B cell (primary cell): ENCODE results near the gene ST7L. TPM values are rescaled to one million over a fixed set of nuclear protein-coding genes. Genes with fewer than 3 reads are reported as not detected.

Experiments
- ATAC-seq: fragments of 200-7000 bp; cut with Tn5 transposase; one replicate; pipeline ENCODE4 v1.10.0; 2021; ENCODE audit warnings: low read depth, mild to moderate bottlenecking, moderate number of reproducible peaks, moderate library complexity
- CTCF ChIA-PET: fragments of 350-600 bp; sonication (Branson Sonifier 250); formaldehyde crosslinking; loops from one replicate; lab custom pipeline; 2021; ENCODE audit warnings: antibody characterized with exemption, inconsistent platforms; lab: Charles Lee
- POLR2A ChIA-PET: fragments of 350-600 bp; sonication (Branson Sonifier 250); formaldehyde crosslinking; loops from one replicate; lab custom pipeline; 2021; ENCODE audit warnings: antibody characterized with exemption; lab: Charles Lee
- DNase-seq: peaks from one replicate; pipeline ENCODE4 v3.0.0; 2013
- H2AFZ ChIP-seq: 2 replicates; pipeline ENCODE4 v1.6.1; 2012; ENCODE audit warnings: mild to moderate bottlenecking, low read depth, low read length; ENCODE audit not compliant: insufficient read depth, poor library complexity, severe bottlenecking
- H3K27ac ChIP-seq, 2 donors: 1 replicate in 1 of 2; 2 replicates in 1 of 2; pipeline ENCODE4 v1.5.1; 2012 to 2013; ENCODE audit warnings: low read length in 2 of 2, mild to moderate bottlenecking in 2 of 2, moderate library complexity in 1 of 2
- H3K27me3 ChIP-seq, 4 experiments: fragments of 200-600 bp in 1 of 4; sonication (generic) in 1 of 4; replicated peaks in 1 of 4; 1 replicate in 2 of 4; 2 replicates in 2 of 4; pipeline versions ENCODE4 v1.6.1 to v1.7.0; 2013 to 2016; ENCODE audit warnings: low read length in 3 of 4, mild to moderate bottlenecking in 2 of 4, mixed read lengths in 1 of 4, moderate library complexity in 1 of 4; ENCODE audit not compliant: insufficient read depth in 4 of 4, control insufficient read depth in 3 of 4; ENCODE audit errors: control extremely low read depth in 1 of 4
- H3K36me3 ChIP-seq, 2 experiments: replicated peaks in 1 of 2; 1 replicate in 1 of 2; 2 replicates in 1 of 2; pipeline versions ENCODE4 v1.6.1 to v1.7.1; 2013; ENCODE audit warnings: low read length in 1 of 2; ENCODE audit not compliant: insufficient read depth in 2 of 2, control insufficient read depth in 1 of 2; ENCODE audit errors: control extremely low read depth in 1 of 2, extremely low read depth in 1 of 2
- H3K4me1 ChIP-seq, 2 donors: fragments of 200-600 bp in 1 of 2; sonication (generic) in 1 of 2; 1 replicate in 1 of 2; 2 replicates in 1 of 2; pipeline versions ENCODE4 v1.5.1 to v1.6.1; 2013 to 2017; ENCODE audit warnings: low read length in 2 of 2; ENCODE audit not compliant: control insufficient read depth in 2 of 2, insufficient read depth in 2 of 2
- H3K4me2 ChIP-seq: replicated peaks from 2 replicates; pipeline ENCODE3; 2012; ENCODE audit warnings: mild to moderate bottlenecking, low read depth, low read length; ENCODE audit not compliant: poor library complexity, severe bottlenecking
- H3K4me3 ChIP-seq, 5 experiments: fragments of 200-600 bp in 1 of 5; sonication (generic) in 1 of 5; 1 replicate in 3 of 5; 2 replicates in 2 of 5; pipeline versions ENCODE4 v1.5.1 to v1.7.0; 2011 to 2016; ENCODE audit warnings: low read length in 4 of 5, mild to moderate bottlenecking in 4 of 5, low read depth in 2 of 5, control low read depth in 1 of 5, moderate library complexity in 1 of 5; ENCODE audit not compliant: insufficient read depth in 1 of 5; ENCODE audit errors: control extremely low read depth in 1 of 5, extremely low read depth in 1 of 5
- H3K79me2 ChIP-seq: fragments of 200-600 bp; sonication (generic); one replicate; pipeline ENCODE4 v1.6.0; 2016; ENCODE audit warnings: low read length; ENCODE audit not compliant: control insufficient read depth, insufficient read depth
- H3K9ac ChIP-seq: fragments of 200-600 bp; sonication (generic); 2 replicates; pipeline ENCODE4 v1.6.1; 2017; ENCODE audit warnings: mild to moderate bottlenecking, low read length, moderate library complexity
- H3K9me3 ChIP-seq, 3 donors: one replicate each; pipeline versions ENCODE4 v1.6.1 to v1.7.1; 2013; ENCODE audit warnings: low read length in 2 of 3; ENCODE audit not compliant: control insufficient read depth in 2 of 3, insufficient read depth in 1 of 3; ENCODE audit errors: control extremely low read depth in 1 of 3
- H4K20me1 ChIP-seq: 2 replicates; pipeline ENCODE4 v1.6.0; 2012; ENCODE audit warnings: mild to moderate bottlenecking, low read length; ENCODE audit not compliant: insufficient read depth, control insufficient read depth, poor library complexity, severe bottlenecking
- H3K27ac Mint-ChIP-seq: one replicate; pipeline ENCODE4 v1.8.0; 2021; ENCODE audit warnings: mixed read lengths
- H3K27me3 Mint-ChIP-seq: one replicate; pipeline ENCODE4 v1.8.0; 2021; ENCODE audit warnings: mixed read lengths
- H3K4me1 Mint-ChIP-seq: one replicate; pipeline ENCODE4 v1.8.0; 2021; ENCODE audit warnings: mixed read lengths
- H3K4me3 Mint-ChIP-seq: one replicate; pipeline ENCODE4 v1.8.0; 2021; ENCODE audit warnings: mixed read lengths
- H3K9me3 Mint-ChIP-seq: one replicate; pipeline ENCODE4 v1.8.0; 2022; ENCODE audit warnings: mixed read lengths; ENCODE audit not compliant: insufficient read depth
- EZH2 ChIP-seq: IDR thresholded peaks from 2 replicates; pipeline ENCODE4 v1.6.1; 2012; ENCODE audit warnings: borderline replicate concordance, low read depth, mild to moderate bottlenecking, moderate library complexity, low read length; ENCODE audit not compliant: insufficient read depth, poor library complexity, severe bottlenecking
- WGBS: methylation state at CpG from one replicate; pipeline ENCODE4 v1.1.5; 2013; ENCODE audit warnings: missing lambda C conversion rate; ENCODE audit not compliant: insufficient coverage; 5-methylcytosine and 5-hydroxymethylcytosine counted together
- intact Hi-C: fragments of 100-400 bp; cut with micrococcal nuclease; formaldehyde crosslinking; loops from one replicate; pipeline ENCODE4 v1.10.0; 2022
- polyA plus RNA-seq: library from polyadenylated mRNA; depleted of rRNA; stranded (reverse); fragments of >200 nt; gene quantifications from 2 replicates; pipeline ENCODE4 v1.2.3, GENCODE V29; 2012
- total RNA-seq, 2 donors: library from RNA; stranded (reverse); fragments of 120-200 nt in 1 of 2; gene quantifications; 1 replicate in 1 of 2; 2 replicates in 1 of 2; pipeline versions ENCODE4 v1.2.3 to v1.2.4, GENCODE V29; 2013 to 2022
- TF ChIP-seq, protein P1 (sequence below): fragments of 200-600 bp; IDR thresholded peaks from one replicate; pipeline ENCODE4 v1.8.0; 2022; ENCODE audit warnings: antibody characterized with exemption, mild to moderate bottlenecking

ST7L gene
- total and polyA plus RNA-seq, 2 donors (not counting 1 experiment from before 2014, with no cell fraction given) = 13.1 to 16.4 TPM

GRCh38 chr1:112515311-112516009 lies 103.5 kb downstream of the ST7L start:
- no peak overlapping the region for H2AFZ ChIP-seq
- H3K36me3 ChIP-seq = no peaks in the 10 kb centered on the region
- Mint-ChIP-seq H3K4me3 (no peak overlapping the region), H3K4me1 (no peaks in the 10 kb centered on the region), H3K27ac (no peak overlapping the region), H3K27me3 (no peaks in the 10 kb centered on the region), H3K9me3 (no peaks in the 10 kb centered on the region)
- no peak overlapping the region for H3K27ac ChIP-seq
- no peaks in the 10 kb centered on the region for H4K20me1 ChIP-seq
- peaks cover 0 to 4% (median 0%) of the 10 kb centered on the region in 4 experiments for H3K27me3 ChIP-seq
- no peak overlapping the region for H3K9ac ChIP-seq
- DNase-seq (no peak), ATAC-seq (no peak)
- ChIA-PET CTCF (interaction anchor here (1.9 kb wide), 1 partner anchor 13 kb away, joined by 7 read pairs; no protein-coding TSS in a partner anchor), POLR2A (no interaction called here)
- no peak overlapping the region for H3K4me2 ChIP-seq
- no peak overlapping the region for H3K4me3 ChIP-seq
- H3K79me2 ChIP-seq = no peaks in the 10 kb centered on the region
- intact Hi-C loops = no loop called here
- no peaks in the 10 kb centered on the region for H3K9me3 ChIP-seq
- TF ChIP-seq, protein P1, sequence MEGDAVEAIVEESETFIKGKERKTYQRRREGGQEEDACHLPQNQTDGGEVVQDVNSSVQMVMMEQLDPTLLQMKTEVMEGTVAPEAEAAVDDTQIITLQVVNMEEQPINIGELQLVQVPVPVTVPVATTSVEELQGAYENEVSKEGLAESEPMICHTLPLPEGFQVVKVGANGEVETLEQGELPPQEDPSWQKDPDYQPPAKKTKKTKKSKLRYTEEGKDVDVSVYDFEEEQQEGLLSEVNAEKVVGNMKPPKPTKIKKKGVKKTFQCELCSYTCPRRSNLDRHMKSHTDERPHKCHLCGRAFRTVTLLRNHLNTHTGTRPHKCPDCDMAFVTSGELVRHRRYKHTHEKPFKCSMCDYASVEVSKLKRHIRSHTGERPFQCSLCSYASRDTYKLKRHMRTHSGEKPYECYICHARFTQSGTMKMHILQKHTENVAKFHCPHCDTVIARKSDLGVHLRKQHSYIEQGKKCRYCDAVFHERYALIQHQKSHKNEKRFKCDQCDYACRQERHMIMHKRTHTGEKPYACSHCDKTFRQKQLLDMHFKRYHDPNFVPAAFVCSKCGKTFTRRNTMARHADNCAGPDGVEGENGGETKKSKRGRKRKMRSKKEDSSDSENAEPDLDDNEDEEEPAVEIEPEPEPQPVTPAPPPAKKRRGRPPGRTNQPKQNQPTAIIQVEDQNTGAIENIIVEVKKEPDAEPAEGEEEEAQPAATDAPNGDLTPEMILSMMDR = no peak
- TF ChIP-seq EZH2 = no peak
- H3K4me1 ChIP-seq = no peaks in the 10 kb centered on the region
- WGBS = 78% methylated on average over 1 of the region's 2 CpGs

GRCh38 chr1:112514901-112515300 lies 104.0 kb downstream of the ST7L start:
- Histone ChIP-seq H3K9ac (no peak overlapping the region), H3K27me3 (peaks cover 0 to 9% (median 2%) of the 10 kb centered on the region in 4 experiments), H3K4me1 (no peaks in the 10 kb centered on the region), H3K4me2 (no peak overlapping the region), H3K36me3 (no peaks in the 10 kb centered on the region), H3K4me3 (no peak overlapping the region), H3K79me2 (no peaks in the 10 kb centered on the region), H4K20me1 (no peaks in the 10 kb centered on the region), H3K27ac (no peak overlapping the region), H3K9me3 (no peaks in the 10 kb centered on the region), H2AFZ (no peak overlapping the region)
- POLR2A ChIA-PET = no interaction called here
- no peak for TF ChIP-seq EZH2
- TF ChIP-seq, protein P1 = no peak
- Mint-ChIP-seq H3K27ac (no peak overlapping the region), H3K4me3 (no peak overlapping the region), H3K4me1 (no peaks in the 10 kb centered on the region), H3K27me3 (no peaks in the 10 kb centered on the region), H3K9me3 (no peaks in the 10 kb centered on the region)
- DNase-seq (no peak), ATAC-seq (no peak)
- intact Hi-C loops = no loop called here
- CTCF ChIA-PET = interaction anchor here (0.9 to 1.9 kb wide), 2 partner anchors 13 kb away, joined by 4 to 7 read pairs; no protein-coding TSS in a partner anchor
- 95% methylated on average over 11 of the region's 12 CpGs for WGBS
